Stimulated activated naive CD4-positive, alpha-beta T cell treated with Interleukin-2 at 50 U/mL for 16 hours (primary cell): ENCODE measurements around the gene STOML2.

Source experiments
- DNase-seq: peaks from one replicate; lab custom pipeline; 2025; lab: John Stamatoyannopoulos, UW

STOML2 gene

DNA sequence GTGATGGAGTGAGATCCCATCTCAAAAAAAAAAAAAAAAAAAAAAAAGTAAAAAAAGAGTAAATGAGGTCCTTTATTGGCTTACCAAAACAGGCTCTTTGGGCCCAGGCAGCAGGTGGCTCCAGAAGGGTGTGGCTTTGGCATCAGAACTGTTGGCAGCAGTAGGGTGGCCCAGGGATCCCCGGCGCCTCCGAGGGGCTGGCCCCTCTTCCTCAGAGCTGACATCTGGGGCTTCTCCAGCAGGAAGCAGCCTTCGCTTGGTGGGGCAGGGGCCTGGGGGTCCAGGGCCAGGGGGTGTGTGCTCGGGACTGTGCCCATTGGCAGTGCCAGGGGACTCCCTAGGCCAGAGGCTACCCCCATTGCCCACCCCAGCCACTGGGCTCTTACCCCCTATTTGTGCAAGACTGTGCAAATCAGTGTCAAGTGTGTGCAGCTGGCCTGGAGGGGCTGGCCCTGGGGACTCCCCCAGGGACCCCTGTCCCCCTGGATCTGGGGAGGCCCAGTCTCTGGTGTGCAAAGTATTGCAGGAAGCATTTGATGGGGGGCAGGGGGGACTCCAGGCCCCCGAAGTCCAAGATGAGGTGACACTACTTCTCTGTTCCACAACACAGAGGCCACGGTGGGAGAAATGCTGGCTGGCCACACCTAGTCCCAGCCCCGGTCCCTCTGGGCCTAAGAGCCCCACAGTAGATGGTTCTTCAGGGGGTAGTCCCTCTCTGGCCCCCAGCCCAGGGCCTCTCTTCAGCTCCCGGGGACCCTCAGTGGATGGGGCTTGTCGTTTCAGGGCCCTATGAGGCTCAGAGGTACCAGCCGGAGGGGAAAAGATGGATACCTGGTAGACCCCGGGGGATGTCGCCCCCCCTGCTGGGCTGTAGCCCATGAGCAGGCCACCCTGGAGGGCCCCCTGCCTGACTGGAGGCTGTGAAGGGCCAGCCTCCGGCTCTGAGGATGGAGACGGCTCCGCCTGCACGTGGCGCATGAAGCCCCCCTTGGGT, 4.7 kb upstream of the STOML2 start:
- DNase-seq: no peak

DNA sequence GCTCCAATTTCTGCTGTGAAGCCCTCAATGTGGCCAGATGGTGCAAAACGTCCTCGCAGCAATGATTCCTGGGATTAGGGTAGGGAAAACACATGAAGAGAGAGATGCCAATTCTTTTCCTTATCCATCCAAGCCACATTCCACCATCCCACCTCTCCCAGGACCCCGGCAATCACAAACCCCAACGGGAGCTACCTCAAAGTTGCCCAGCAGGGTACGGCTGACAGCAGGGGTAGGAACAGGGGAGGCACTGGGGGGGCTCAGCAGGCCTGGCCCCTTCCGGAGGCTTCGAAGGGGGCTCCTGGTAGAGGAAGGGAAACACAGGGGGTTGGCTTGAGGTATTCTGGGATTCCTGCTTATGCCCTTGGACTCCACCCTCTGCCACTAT, 3.4 kb upstream of the STOML2 start:
- DNase-seq: no peak

DNA sequence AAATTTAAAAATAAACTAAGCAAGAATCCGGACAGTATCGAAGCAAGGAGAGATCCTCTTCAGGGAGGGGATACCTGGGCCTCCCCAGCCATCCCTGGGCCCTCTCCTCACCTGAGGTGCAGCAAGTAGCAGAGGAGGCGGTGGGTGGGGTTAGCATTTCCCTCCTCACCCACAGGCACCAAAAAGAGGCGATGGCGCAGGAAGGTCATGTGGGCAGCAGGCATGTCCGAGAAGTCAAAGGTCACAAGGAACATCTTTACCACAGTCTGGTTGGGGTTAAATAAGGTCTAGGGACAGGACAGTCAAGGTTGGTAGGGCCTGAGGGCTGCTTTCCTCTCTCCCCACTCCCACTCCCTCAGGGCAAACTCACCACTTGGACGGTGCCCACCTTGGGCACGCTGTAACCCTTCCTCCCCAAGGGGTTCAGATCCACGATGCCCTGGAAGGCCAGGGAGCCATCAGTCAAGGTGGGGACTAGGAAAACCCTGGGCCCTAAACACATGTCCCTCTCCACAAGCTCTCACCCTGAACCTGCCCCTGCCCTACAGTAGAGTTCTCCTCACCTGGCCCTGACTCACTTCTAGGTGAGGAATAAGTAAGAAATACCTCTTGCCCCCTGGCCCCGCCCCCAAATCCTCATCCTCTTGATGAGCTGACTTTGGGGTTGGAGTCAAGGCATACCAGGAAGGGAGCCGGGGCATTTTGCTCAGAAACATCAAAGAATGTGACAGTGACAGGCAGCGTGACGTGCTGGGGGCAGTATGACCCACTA, 2.8 kb upstream of the STOML2 start:
- DNase-seq: no peak

DNA sequence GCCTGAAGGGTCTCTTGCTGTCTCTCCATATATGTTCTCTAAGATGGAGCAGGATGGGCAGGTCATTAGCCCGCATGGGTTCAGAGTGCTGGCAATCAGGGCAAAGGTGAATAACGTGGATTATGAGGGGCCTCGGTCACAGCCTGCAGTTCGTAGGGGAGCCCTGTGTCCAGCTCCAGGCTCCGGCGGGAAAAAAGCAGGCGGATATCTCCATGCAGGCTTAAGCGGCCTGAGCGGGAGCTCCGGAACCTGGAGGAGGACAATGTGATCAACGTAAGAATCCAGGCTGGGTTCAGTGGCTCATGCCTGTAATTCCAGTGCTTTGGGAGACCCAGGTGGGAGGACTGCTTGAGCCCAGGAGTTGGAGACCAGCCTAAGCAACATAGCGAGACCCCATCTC, 2.2 kb upstream of the STOML2 start:
- DNase-seq: no peak

DNA sequence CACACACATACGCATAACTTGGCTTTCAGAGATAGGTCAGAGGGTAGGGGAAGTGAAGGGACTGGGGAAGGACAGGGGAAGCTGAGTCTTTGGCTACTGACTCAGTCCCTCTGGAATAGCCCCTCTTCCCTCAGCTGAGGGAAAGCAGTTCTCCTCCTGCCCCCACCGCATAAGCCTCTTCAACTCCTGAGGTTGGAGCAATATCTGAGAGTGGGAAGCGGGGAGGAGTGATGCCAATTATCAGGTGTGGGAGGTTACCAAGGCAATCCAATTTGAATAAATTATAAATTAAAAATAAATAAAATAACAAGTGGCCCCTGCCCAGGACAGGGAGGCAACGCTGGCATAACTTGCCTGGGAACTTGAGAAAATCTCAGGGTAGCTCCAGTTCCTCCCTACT, 1.7 kb upstream of the STOML2 start:
- no peak for DNase-seq

DNA sequence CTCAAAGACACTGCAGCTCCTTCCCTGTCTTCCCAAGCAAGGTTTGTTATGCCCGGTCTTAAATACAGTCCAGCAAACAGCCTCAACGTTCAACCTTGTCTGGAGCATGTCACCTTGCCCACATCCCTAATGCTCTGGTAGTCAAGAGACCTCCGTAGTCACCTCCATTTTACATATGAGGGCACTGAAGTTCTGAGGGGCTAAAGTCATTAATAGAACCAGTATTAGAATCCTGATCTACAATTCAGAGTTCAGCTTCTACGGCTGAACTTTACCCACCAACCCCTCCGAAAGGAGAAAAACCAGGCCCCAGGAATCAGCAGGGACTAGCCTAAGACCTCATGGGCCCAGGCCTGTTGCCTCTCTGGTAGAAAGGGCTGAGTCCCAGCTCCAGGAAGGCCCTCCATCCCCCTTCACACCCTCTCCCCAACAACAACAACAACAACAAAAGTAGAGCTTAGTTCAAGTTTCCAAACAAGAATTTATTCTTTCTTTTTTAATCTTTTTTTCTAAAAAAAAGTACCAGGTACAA, 795 bp upstream of the STOML2 start:
- DNase-seq: no peak

DNA sequence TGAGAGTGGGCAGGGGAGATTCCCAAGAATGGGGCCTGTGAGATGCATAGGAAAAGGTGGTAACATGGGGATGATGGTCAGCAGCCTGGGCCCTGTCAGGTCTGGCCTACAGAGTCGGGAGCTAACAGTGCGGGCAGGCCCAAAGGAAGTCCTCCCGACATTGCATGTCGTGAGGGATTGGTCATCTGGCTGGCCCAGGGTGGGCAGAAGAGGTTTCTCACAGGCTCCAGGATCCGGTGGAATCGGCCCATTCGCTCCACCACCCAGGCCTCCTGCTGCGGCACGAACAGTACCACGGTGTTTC, 514 bp downstream of the STOML2 start:
- peak; percentile 12 for DNase-seq

DNA sequence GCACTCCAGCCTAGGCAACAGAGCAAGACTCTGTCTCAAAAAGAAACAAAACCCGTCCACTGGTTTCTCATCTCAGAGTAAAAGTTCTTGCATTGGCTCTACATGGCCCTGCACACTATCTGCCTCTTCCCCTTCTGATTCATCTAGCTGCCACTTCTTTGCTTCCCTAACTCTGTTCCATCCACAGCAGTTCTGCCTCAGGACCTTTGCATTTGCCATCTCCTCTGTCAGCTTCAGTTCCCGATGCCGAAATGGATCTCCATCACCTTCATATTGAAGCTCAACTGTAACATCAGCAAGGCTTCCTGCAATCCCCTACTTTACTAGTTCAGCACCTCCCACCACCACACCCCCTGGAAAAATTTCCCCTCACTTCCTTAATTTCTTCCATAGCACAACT, 5.4 kb downstream of the STOML2 start:
- no peak for DNase-seq

DNA sequence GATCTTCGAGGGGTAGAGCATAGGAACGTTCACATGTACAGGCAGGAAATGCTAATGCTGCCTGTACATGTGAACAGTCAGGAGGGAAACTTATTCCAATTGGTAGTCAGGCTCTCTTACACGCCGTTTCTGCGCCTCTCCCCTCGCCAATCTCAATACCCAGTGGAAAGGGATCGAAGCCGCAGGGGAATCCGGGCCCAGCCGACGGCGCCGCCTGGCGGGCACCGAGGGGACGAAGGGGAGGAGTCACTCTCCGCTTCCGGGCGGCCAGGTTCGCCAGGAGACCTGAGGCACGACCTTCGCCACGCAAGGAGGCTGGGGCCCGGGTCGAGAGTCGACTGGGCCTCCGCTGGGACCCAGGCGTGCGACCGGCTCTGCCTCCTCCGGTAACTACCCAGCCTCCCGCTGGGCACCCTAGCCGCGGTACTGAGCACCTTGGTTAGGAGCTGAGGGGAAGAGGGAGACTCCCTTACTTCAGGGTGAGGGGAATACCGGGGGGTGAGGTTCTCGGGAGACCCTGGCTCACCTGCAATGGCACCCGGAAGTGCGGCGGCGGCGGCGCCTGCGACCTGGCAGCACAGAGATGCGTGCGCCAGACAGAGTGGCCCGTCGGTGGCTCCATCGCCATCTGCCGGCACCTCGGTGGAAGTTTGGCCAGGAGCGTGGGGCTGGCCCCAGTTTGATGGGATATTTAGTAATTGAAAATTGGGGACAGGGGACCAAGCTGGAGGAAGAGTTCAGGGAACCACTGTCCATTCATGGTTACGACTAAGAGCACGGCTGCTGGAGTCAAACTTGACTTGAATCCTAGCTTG, 6.7 kb downstream of the STOML2 start, which contains the start of gene PIGO:
Gene PIGO (minus strand): TSS at position 557 of the 815 bp plus-strand sequence. CDS start 1,026 bp downstream, outside the sequence.
- peak; percentile 90 for DNase-seq

DNA sequence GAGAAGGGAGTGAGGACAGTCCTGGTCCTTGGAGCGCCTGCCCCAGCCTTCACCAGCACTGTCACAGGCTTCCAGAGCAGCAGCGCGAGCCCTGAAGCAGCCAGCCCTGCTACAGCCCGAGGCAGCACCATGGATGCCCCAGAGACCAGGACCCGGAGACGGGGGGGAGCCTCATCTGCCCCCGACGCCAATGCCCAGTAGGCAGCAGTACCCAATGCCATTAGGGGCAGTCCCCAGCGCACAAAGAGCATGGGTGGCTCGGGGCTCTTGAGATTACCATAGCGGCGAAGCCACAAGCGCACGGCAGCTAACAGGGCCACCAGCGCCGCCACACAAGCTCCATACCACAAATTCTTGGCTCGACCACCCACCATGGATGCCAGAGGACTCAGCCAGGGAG, 11.4 kb downstream of the STOML2 start:
- no peak for DNase-seq

DNA sequence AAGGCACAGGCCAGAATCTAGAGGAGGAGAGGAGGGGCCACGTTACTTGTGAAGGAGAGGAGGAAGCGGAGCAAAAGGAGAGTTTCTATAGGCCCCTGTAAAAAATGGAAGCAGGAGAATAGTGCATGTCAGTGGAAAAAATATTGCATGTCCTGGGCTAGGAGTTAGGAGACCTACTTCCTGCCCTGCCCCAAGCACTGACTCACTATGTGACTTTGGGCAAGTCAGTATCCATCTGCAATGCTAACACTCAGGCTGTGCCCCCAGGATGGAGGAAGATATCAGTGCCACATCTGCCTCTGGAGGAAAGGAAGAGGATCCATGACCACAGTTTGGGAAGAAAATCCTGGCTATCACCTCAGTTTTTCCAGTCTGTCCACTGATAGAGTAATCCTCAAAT, 13.5 kb downstream of the STOML2 start:
- DNase-seq: no peak

DNA sequence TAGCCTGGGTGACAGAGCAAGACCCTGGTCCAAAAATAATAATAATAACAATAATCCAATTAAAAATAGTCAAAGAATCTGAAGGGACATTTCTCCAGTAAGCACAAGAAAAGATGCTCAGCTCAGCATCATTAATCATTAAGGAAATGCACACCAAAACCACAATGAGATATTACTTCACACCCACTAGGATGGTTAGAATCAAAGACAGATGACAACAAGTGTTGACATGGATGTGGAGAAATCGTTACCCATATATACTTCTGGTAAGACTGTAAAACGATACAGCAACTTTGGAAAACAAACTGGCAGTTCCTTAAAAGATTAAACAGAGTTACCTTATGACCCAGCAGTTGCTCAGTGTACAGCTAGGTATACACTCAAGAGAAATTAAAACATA, 17.9 kb downstream of the STOML2 start:
- DNase-seq: no peak

DNA sequence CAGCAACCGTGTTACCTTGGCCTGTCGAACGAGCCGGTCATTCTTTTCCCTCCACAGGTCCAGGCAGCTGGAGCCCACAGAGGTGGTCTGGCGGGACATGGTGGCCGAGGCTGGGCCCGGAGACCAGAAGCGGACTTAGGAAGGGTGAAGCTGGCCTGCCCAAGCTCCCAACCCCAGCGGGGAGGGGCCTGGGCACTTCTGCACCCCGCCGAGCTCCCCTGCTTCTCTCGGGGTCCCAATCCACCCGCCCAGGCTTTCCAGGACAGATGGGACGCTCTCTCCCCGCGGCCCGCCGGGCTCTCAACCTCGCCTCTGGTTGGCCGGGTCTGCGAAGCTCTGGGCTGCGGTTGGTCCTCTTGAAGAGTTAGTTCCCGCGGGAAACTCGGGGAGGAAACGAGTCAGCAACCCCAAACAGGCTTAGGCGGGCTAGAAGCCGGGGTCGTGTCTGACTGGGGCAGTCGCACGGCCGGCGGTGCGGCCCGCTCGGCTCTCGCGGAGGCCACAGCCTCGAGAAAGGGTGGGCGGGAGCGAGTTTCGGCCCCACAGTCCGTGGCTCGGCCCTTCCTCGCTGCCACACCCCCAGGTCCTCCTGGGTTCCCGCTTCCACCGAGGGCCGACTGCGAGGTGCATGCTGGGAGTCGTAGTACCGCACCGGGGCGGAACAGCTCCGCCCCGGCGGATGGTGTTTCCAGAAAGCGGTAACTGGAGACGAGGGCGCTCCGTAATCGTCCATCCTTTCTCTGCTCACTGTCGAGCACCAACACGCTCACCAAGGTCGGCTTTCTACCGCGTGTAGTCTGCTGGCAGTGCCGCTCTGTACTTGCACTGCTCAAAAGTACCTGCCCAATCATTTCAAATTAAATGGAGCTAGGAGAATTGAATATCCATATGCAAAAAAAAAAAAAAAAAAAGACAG, 23.2 kb downstream of the STOML2 start, which contains the start of gene FANCG:
Gene FANCG (minus strand): TSS at position 517 of the 916 bp plus-strand sequence. CDS start 418 bp downstream, at position 99.
- DNase-seq: peak; percentile 80

DNA sequence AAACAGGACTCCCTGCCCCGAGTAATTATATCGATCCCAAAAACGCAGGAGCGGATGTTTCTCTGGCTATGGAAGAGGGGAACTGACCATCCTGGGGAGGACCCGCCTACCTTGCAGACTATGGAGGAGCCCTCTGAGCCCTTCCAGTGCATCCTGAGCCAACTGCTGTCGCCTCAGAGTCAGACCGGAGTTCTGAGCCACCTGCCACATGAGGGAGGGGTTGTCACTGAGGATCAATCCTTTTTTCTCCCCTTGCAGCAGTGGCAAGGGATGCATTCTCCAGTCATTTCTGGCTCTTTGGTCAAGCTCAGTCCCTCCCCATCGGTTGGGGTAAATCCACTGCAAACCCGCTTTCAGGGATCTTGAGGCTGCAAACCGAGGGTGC, 23.9 kb downstream of the STOML2 start:
- no peak for DNase-seq

DNA sequence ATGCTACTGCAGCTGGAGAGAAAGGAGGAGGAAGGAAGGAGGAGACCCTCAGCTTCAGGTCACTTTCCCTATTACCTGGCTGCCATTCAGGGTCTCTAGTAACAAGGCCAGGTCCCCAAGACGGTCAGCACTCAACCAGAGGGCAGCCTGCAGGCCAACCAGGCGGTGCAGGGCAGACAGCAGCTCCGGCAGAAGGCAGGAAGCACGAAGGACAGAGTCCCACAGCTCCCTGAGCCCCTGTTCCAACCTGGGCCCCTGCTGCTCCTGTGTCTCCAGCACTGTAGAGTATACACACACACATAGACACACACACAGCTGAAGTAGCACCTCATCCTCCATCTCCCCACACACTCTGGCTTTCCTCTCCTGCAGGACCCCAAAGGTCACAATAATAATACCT, 24.9 kb downstream of the STOML2 start:
- DNase-seq: no peak

DNA sequence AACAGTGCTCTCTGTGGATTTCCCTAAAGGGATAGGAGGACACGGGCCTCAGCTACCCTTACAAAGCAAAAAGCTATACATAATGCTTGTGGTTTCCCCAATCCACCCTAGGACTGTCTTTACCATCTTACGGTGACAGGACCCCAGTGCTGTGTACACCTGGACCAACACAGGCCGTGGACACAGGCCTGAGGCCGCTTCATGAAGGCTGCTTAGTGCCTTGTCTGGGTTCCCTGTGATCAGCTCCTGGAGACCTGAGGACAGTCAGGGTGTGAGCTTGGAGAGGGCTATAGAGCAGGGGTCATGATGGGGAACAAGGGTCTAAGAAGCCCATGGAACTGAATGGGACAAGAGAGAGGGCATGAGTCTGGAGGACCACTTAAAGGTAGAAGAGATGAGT, 26.1 kb downstream of the STOML2 start:
- DNase-seq: no peak

DNA sequence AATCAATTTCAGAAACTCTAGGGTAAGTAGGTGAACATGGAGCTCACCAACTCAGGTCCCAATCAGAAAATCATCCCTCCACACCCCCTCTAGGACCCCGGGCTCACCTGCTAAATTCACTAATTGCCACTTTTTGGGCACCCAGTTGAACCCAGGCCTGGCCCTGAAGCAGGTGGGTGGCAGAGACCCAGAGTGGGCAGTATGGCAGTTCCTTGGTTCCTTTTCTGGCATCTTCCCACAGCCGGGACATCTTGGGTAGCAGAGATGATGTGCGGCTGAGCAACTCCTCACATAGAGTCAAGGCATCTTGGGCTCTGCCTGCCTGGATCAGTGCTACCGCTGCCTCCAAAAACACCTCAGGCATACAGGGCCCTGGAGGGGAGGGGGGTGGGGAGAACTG, 27.6 kb downstream of the STOML2 start:
- no peak for DNase-seq

DNA sequence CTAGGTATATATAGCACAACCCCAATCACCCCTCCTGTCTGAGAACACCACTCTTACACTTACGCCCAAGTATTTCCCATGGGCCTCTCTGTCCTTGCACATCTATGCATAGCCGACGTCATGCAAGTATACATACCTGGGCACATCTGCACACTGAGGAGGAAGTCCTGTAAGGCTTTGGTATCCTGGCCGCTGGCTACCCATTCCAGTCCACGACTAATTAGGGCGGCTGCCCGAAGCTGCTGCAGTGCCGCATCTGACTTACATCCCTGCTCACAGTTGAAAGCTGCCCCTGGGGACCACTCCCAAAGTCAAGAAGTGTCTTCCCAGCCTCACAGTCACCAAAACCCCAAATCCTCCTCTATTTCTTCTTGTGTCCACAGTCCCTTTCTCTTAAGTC, 28.1 kb downstream of the STOML2 start:
- DNase-seq: no peak

DNA sequence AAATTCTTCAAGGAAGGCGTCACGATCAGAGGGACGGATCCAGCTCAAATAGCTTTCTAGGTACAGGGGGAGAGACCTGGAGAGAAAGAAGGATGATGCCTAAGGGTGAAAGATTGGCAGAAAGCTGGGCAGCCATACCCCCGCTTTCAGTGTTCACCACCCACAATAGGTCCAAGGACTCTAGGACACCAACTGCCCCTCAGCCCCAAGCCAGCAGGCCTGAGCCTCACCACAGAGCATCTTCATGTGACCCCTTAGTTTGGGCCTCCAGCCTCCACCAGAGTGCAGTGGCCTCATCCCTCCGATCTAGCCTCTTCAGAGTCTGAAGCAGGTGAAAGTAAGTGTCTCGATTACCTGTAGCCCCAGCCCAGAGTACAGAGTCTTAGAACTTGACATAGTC, 28.8 kb downstream of the STOML2 start:
- DNase-seq: no peak

DNA sequence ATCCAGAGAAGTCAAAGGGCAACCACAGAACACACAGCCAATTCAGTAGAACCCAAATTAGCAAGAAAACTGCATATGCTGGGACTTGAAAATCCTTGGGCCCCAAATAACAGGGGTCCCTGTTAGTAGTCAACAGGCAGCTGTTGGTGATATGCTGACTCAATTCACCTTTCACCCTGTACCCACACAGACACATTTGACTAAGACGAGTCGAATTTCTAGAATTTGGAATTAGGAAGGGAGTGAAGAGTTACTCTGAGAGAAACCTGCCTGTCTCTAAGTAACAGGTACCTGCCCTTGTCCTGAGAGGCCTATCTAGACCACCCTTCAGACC, 29.7 kb downstream of the STOML2 start:
- no peak for DNase-seq
